ENCODE data around the gene ELFN1. TPM values are rescaled to one million over a fixed set of nuclear protein-coding genes. Genes with fewer than 3 reads are reported as not detected.
A peak's percentile ranks its signal among the peaks of the same experiment; 100 is the strongest.

ELFN1 gene
- total RNA-seq, 4 donors from 2014 or later, result 0.42 to 3.7 (median 1.3) TPM

GRCh38 chr7:1647961-1648672, 22.0 kb upstream of the ELFN1 start:
- no peak overlapping the region for H3K4me3 ChIP-seq
- no peak overlapping the region for H3K27ac ChIP-seq
- no peaks in the 10 kb centered on the region for H3K9me3 ChIP-seq
- TF ChIP-seq EP300 (IDR thresholded peaks at IDR 0.05) (no peak), POLR2AphosphoS5 (IDR thresholded peaks at IDR 0.05) (no peak), POLR2A (IDR thresholded peaks at IDR 0.05) (no peak), CTCF (IDR thresholded peaks at IDR 0.05) (no peak)
- WGBS, 2 donors (ENCODE audit: low coverage in 1 of 2), result no CpG with 5 or more reads among the region's 31 CpGs
- peaks cover 0 to 18% (median 0%) of the 10 kb centered on the region in 3 donors for H3K4me1 ChIP-seq
- peaks cover 95% of the 10 kb centered on the region for H3K27me3 ChIP-seq
- ATAC-seq, result peak; percentile 40
- no peaks in the 10 kb centered on the region for H3K36me3 ChIP-seq

- H3K27me3 ChIP-seq, result peaks cover 95% of the 10 kb centered on the region
- H3K9me3 ChIP-seq, result no peaks in the 10 kb centered on the region
- no peak overlapping the region for H3K27ac ChIP-seq
- H3K4me3 ChIP-seq, result no peak overlapping the region
- no peak for TF ChIP-seq CTCF (IDR thresholded peaks at IDR 0.05)
- no peak for TF ChIP-seq POLR2AphosphoS5 (IDR thresholded peaks at IDR 0.05)
- 89 to 100% methylated on average over 1 to 7 of the region's 9 CpGs for WGBS, 2 donors (ENCODE audit: low coverage in 1 of 2)
- no peaks in the 10 kb centered on the region for H3K36me3 ChIP-seq
- H3K4me1 ChIP-seq, result peaks cover 0 to 18% (median 0%) of the 10 kb centered on the region in 3 donors
- ATAC-seq, result no peak
Measured at GRCh38 chr7:1649751-1650326, 20.2 kb upstream of the ELFN1 start.

- TF ChIP-seq POLR2AphosphoS5 (IDR thresholded peaks at IDR 0.05) (no peak), POLR2A (IDR thresholded peaks at IDR 0.05) (no peak), CTCF (IDR thresholded peaks at IDR 0.05) (no peak), EP300 (IDR thresholded peaks at IDR 0.05) (no peak)
- no peaks in the 10 kb centered on the region for H3K36me3 ChIP-seq
- ATAC-seq, result no peak
- H3K27me3 ChIP-seq, result peaks cover 95% of the 10 kb centered on the region
- H3K4me1 ChIP-seq, result peaks cover 0 to 18% (median 0%) of the 10 kb centered on the region in 3 donors
- no peak overlapping the region for H3K27ac ChIP-seq
- H3K9me3 ChIP-seq, result no peaks in the 10 kb centered on the region
- 92% methylated on average over 3 of the region's 23 CpGs; no CpG with 5 or more reads in 1 of the 2 donors for WGBS, 2 donors (ENCODE audit: low coverage in 1 of 2)
- no peak overlapping the region for H3K4me3 ChIP-seq
Measured at GRCh38 chr7:1650363-1651030, 19.6 kb upstream of the ELFN1 start.

- Histone ChIP-seq H3K4me3 (no peak overlapping the region), H3K27me3 (peaks cover 95% of the 10 kb centered on the region), H3K27ac (no peak overlapping the region), H3K4me1 (peaks cover 0 to 18% (median 0%) of the 10 kb centered on the region in 3 donors), H3K36me3 (no peaks in the 10 kb centered on the region), H3K9me3 (no peaks in the 10 kb centered on the region)
- no peak for ATAC-seq
- WGBS, 2 donors (ENCODE audit: low coverage in 1 of 2), result 40% methylated on average over 1 of the region's 13 CpGs; no CpG with 5 or more reads in 1 of the 2 donors
- TF ChIP-seq EP300 (IDR thresholded peaks at IDR 0.05), result no peak
Measured at GRCh38 chr7:1651031-1651446, 19.0 kb upstream of the ELFN1 start.

- TF ChIP-seq POLR2AphosphoS5 (IDR thresholded peaks at IDR 0.05), result no peak
- no peak for TF ChIP-seq POLR2A (IDR thresholded peaks at IDR 0.05)
- TF ChIP-seq EP300 (IDR thresholded peaks at IDR 0.05), result no peak
- TF ChIP-seq CTCF (IDR thresholded peaks at IDR 0.05), result no peak
- peaks cover 95% of the 10 kb centered on the region for H3K27me3 ChIP-seq
- ATAC-seq, result no peak
Measured at GRCh38 chr7:1651891-1652290, 18.2 kb upstream of the ELFN1 start.

More at GRCh38 chr7:1651891-1652290, 18.2 kb upstream of the ELFN1 start:
- H3K9me3 ChIP-seq, result no peaks in the 10 kb centered on the region
- H3K27ac ChIP-seq, result no peak overlapping the region
- no peak overlapping the region for H3K4me3 ChIP-seq
- WGBS, 2 donors (ENCODE audit: low coverage in 1 of 2), result 84 to 100% methylated on average over 1 to 5 of the region's 6 CpGs
- no peaks in the 10 kb centered on the region for H3K36me3 ChIP-seq
- peaks cover 0 to 18% (median 0%) of the 10 kb centered on the region in 3 donors for H3K4me1 ChIP-seq

All from gastroesophageal sphincter (tissue), 4 donors.